Measurements from ENCODE around the gene PCLO. TPM values are rescaled to one million over a fixed set of nuclear protein-coding genes. Genes with fewer than 3 reads are reported as not detected.

The PCLO gene
- total RNA-seq, 1 experiment from 2014 or later: 3.0 TPM

DNA sequence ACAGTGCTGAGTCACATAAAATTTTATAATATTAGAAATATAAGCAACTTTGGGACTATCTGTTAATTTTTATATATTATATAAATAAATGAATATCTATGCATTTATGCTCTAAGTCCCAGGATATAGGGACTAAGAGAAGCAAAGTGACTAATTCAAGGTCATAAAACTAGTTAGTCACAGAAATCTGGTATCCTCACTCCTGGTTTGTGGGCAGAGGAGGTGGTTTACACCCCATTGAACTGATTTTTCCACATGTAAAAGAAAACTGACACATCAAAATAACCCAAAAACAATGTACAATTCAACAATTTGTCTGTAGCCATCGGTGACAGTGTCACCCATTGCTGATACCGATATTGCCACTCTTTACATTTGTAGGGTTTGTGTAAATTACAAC is 3.0 kb downstream of the PCLO start:
- CTCF ChIA-PET: no interaction called here
- Mint-ChIP-seq H3K4me3 (no peak overlapping the region), H3K27ac (no peak overlapping the region), H3K4me1 (peaks cover 18% of the 10 kb centered on the region), H3K27me3 (ENCODE audit: low read depth) (no peaks in the 10 kb centered on the region), H3K9me3 (no peaks in the 10 kb centered on the region), H3K36me3 (peaks cover 1% of the 10 kb centered on the region; the same call in 1 of the 2 replicates)
- DNase-seq (ENCODE audit: low spot score) (no peak), ATAC-seq (no peak)
- TF ChIP-seq, protein P1, sequence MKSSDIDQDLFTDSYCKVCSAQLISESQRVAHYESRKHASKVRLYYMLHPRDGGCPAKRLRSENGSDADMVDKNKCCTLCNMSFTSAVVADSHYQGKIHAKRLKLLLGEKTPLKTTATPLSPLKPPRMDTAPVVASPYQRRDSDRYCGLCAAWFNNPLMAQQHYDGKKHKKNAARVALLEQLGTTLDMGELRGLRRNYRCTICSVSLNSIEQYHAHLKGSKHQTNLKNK (CRISPR knock-in tag; IDR thresholded peaks at IDR 0.05): no peak
- TF ChIP-seq, protein P2, sequence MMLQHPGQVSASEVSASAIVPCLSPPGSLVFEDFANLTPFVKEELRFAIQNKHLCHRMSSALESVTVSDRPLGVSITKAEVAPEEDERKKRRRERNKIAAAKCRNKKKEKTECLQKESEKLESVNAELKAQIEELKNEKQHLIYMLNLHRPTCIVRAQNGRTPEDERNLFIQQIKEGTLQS (CRISPR knock-in tag; conservative IDR thresholded peaks at IDR 0.05): no peak
- TF ChIP-seq, protein P3, sequence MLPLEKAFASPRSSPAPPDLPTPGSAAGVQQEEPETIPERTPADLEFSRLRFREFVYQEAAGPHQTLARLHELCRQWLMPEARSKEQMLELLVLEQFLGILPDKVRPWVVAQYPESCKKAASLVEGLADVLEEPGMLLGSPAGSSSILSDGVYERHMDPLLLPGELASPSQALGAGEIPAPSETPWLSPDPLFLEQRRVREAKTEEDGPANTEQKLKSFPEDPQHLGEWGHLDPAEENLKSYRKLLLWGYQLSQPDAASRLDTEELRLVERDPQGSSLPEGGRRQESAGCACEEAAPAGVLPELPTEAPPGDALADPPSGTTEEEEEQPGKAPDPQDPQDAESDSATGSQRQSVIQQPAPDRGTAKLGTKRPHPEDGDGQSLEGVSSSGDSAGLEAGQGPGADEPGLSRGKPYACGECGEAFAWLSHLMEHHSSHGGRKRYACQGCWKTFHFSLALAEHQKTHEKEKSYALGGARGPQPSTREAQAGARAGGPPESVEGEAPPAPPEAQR (CRISPR knock-in tag; IDR thresholded peaks at IDR 0.05): no peak
- no peak for TF ChIP-seq PRRX2 (CRISPR knock-in tag; IDR thresholded peaks at IDR 0.05)
- no peak for TF ChIP-seq ATF1 (CRISPR knock-in tag; IDR thresholded peaks at IDR 0.05)
- no peak for TF ChIP-seq GABPB1 (CRISPR knock-in tag; IDR thresholded peaks at IDR 0.05)
- POLR2A ChIA-PET: no interaction called here

DNA sequence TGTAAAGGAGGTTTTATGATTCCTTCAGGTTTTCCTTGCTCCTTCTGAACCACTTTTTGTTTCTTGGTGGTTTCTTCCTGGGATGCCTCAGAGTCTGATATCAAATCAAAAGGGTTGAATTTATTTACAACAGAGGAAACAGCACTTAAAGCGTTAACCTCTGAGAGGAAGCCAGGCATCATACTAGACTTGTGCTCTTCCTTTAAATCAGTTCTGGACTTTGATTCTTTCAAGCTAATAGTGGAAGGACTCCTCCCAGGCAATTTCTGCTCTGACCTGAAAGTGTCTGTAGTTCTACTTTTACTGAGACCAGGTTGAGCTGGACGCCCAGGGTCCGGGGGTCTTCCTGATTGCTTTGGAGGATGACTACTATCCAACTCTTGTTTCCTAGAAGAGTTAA is 6.7 kb downstream of the PCLO start:
- CTCF ChIA-PET: interaction anchor here (0.7 kb wide), 1 partner anchor 10 kb away, joined by 3 read pairs; no protein-coding TSS in a partner anchor
- Mint-ChIP-seq H3K27me3 (ENCODE audit: low read depth) (no peaks in the 10 kb centered on the region), H3K36me3 (peaks cover 11% of the 10 kb centered on the region), H3K27ac (no peak overlapping the region), H3K4me1 (peaks cover 7% of the 10 kb centered on the region), H3K9me3 (peaks cover 7% of the 10 kb centered on the region), H3K4me3 (no peak overlapping the region)
- DNase-seq (ENCODE audit: low spot score): no peak
- POLR2A ChIA-PET: interaction anchor here (0.5 kb wide), 1 partner anchor 438 kb away, joined by 3 read pairs; no protein-coding TSS in a partner anchor
- TF ChIP-seq ATF1 (CRISPR knock-in tag; IDR thresholded peaks at IDR 0.05) (no peak), TP53 (CRISPR knock-in tag; IDR thresholded peaks at IDR 0.05) (no peak), SP1 (CRISPR knock-in tag; conservative IDR thresholded peaks at IDR 0.05) (no peak), IRF2 (CRISPR knock-in tag; IDR thresholded peaks at IDR 0.05; ENCODE audit: borderline replicate concordance, low read depth) (no peak), ZNF396 (CRISPR knock-in tag; IDR thresholded peaks at IDR 0.05; ENCODE audit: borderline replicate concordance) (no peak), ZNF219 (CRISPR knock-in tag; IDR thresholded peaks at IDR 0.05; ENCODE audit: borderline replicate concordance) (no peak), FOXK1 (CRISPR knock-in tag; IDR thresholded peaks at IDR 0.05) (no peak), RELA (CRISPR knock-in tag; IDR thresholded peaks at IDR 0.05; ENCODE audit: borderline replicate concordance) (no peak), NFE2L1 (CRISPR knock-in tag; IDR thresholded peaks at IDR 0.05) (no peak), GRHL2 (CRISPR knock-in tag; IDR thresholded peaks at IDR 0.05; ENCODE audit: insufficient replicate concordance, severe bottlenecking) (no peak), ETV6 (CRISPR knock-in tag; IDR thresholded peaks at IDR 0.05) (no peak)
- TF ChIP-seq, protein P4, sequence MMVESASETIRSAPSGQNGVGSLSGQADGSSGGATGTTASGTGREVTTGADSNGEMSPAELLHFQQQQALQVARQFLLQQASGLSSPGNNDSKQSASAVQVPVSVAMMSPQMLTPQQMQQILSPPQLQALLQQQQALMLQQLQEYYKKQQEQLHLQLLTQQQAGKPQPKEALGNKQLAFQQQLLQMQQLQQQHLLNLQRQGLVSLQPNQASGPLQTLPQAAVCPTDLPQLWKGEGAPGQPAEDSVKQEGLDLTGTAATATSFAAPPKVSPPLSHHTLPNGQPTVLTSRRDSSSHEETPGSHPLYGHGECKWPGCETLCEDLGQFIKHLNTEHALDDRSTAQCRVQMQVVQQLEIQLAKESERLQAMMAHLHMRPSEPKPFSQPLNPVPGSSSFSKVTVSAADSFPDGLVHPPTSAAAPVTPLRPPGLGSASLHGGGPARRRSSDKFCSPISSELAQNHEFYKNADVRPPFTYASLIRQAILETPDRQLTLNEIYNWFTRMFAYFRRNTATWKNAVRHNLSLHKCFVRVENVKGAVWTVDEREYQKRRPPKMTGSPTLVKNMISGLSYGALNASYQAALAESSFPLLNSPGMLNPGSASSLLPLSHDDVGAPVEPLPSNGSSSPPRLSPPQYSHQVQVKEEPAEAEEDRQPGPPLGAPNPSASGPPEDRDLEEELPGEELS (CRISPR knock-in tag; IDR thresholded peaks at IDR 0.05): no peak
- TF ChIP-seq, protein P5, sequence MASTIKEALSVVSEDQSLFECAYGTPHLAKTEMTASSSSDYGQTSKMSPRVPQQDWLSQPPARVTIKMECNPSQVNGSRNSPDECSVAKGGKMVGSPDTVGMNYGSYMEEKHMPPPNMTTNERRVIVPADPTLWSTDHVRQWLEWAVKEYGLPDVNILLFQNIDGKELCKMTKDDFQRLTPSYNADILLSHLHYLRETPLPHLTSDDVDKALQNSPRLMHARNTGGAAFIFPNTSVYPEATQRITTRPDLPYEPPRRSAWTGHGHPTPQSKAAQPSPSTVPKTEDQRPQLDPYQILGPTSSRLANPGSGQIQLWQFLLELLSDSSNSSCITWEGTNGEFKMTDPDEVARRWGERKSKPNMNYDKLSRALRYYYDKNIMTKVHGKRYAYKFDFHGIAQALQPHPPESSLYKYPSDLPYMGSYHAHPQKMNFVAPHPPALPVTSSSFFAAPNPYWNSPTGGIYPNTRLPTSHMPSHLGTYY (CRISPR knock-in tag; IDR thresholded peaks at IDR 0.05): no peak
- TF ChIP-seq, protein P6, sequence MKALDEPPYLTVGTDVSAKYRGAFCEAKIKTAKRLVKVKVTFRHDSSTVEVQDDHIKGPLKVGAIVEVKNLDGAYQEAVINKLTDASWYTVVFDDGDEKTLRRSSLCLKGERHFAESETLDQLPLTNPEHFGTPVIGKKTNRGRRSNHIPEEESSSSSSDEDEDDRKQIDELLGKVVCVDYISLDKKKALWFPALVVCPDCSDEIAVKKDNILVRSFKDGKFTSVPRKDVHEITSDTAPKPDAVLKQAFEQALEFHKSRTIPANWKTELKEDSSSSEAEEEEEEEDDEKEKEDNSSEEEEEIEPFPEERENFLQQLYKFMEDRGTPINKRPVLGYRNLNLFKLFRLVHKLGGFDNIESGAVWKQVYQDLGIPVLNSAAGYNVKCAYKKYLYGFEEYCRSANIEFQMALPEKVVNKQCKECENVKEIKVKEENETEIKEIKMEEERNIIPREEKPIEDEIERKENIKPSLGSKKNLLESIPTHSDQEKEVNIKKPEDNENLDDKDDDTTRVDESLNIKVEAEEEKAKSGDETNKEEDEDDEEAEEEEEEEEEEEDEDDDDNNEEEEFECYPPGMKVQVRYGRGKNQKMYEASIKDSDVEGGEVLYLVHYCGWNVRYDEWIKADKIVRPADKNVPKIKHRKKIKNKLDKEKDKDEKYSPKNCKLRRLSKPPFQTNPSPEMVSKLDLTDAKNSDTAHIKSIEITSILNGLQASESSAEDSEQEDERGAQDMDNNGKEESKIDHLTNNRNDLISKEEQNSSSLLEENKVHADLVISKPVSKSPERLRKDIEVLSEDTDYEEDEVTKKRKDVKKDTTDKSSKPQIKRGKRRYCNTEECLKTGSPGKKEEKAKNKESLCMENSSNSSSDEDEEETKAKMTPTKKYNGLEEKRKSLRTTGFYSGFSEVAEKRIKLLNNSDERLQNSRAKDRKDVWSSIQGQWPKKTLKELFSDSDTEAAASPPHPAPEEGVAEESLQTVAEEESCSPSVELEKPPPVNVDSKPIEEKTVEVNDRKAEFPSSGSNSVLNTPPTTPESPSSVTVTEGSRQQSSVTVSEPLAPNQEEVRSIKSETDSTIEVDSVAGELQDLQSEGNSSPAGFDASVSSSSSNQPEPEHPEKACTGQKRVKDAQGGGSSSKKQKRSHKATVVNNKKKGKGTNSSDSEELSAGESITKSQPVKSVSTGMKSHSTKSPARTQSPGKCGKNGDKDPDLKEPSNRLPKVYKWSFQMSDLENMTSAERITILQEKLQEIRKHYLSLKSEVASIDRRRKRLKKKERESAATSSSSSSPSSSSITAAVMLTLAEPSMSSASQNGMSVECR (CRISPR knock-in tag; IDR thresholded peaks at IDR 0.05; ENCODE audit: borderline replicate concordance): no peak
- TF ChIP-seq, protein P7, sequence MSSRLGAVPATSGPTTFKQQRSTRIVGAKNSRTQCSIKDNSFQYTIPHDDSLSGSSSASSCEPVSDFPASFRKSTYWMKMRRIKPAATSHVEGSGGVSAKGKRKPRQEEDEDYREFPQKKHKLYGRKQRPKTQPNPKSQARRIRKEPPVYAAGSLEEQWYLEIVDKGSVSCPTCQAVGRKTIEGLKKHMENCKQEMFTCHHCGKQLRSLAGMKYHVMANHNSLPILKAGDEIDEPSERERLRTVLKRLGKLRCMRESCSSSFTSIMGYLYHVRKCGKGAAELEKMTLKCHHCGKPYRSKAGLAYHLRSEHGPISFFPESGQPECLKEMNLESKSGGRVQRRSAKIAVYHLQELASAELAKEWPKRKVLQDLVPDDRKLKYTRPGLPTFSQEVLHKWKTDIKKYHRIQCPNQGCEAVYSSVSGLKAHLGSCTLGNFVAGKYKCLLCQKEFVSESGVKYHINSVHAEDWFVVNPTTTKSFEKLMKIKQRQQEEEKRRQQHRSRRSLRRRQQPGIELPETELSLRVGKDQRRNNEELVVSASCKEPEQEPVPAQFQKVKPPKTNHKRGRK (CRISPR knock-in tag; IDR thresholded peaks at IDR 0.05; ENCODE audit: borderline replicate concordance): no peak
- TF ChIP-seq, protein P8, sequence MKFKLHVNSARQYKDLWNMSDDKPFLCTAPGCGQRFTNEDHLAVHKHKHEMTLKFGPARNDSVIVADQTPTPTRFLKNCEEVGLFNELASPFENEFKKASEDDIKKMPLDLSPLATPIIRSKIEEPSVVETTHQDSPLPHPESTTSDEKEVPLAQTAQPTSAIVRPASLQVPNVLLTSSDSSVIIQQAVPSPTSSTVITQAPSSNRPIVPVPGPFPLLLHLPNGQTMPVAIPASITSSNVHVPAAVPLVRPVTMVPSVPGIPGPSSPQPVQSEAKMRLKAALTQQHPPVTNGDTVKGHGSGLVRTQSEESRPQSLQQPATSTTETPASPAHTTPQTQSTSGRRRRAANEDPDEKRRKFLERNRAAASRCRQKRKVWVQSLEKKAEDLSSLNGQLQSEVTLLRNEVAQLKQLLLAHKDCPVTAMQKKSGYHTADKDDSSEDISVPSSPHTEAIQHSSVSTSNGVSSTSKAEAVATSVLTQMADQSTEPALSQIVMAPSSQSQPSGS (CRISPR knock-in tag; IDR thresholded peaks at IDR 0.05; ENCODE audit: borderline replicate concordance, low read depth): no peak
- ATAC-seq: no peak

Measured in WTC11 (cell line).